Activated CD8-positive, alpha-beta memory T cell treated with anti-CD3 and anti-CD28 coated beads, Interleukin-2, amount 50 U/mL, for 1 hour (primary cell): ENCODE results near the gene ZNF839.
"Not testable (repeated sequence)": the region's sequence is repeated elsewhere in the genome, so short reads cannot be mapped to it uniquely, and the experiment has no call there.

ENCODE experiments used
- DNase-seq: peaks from one replicate; pipeline ENCODE4 v3.0.0-alpha.2; 2020; ENCODE audit errors: extremely low read depth

ZNF839 gene

GRCh38 chr14:102341566-102341965 lies 22.0 kb downstream of the ZNF839 start:
- no peak for DNase-seq

- no peak for DNase-seq
Measured at GRCh38 chr14:102342238-102342637, 22.7 kb downstream of the ZNF839 start.

GRCh38 chr14:102344084-102344483 lies 24.5 kb downstream of the ZNF839 start:
- DNase-seq = no peak

- DNase-seq = no peak
Measured at GRCh38 chr14:102344485-102344884, 24.9 kb downstream of the ZNF839 start.

GRCh38 chr14:102345232-102345631 lies 25.7 kb downstream of the ZNF839 start:
- no peak for DNase-seq

GRCh38 chr14:102346645-102347044 lies 27.1 kb downstream of the ZNF839 start:
- DNase-seq = no peak

GRCh38 chr14:102348376-102348775 lies 28.8 kb downstream of the ZNF839 start:
- no peak for DNase-seq

- DNase-seq = no peak
Measured at GRCh38 chr14:102351023-102351422, 31.5 kb downstream of the ZNF839 start.

GRCh38 chr14:102351593-102351992 lies 32.0 kb downstream of the ZNF839 start:
- DNase-seq = not testable (repeated sequence)

GRCh38 chr14:102352213-102352612 lies 32.7 kb downstream of the ZNF839 start:
- no peak for DNase-seq

- no peak for DNase-seq
Measured at GRCh38 chr14:102353126-102353619, 33.6 kb downstream of the ZNF839 start.

- DNase-seq = no peak
Measured at GRCh38 chr14:102356280-102356679, 36.7 kb downstream of the ZNF839 start.

- DNase-seq = no peak
Measured at GRCh38 chr14:102359341-102359740, 39.8 kb downstream of the ZNF839 start.

- no peak for DNase-seq
Measured at GRCh38 chr14:102360388-102360787, 40.8 kb downstream of the ZNF839 start.

GRCh38 chr14:102362084-102362483 lies 42.5 kb downstream of the ZNF839 start:
- no peak for DNase-seq

- DNase-seq = peak; percentile 84
Measured at GRCh38 chr14:102362545-102363181, 43.1 kb downstream of the ZNF839 start, which contains the start of the genes CINP and TECPR2. TSS of gene CINP (minus strand) at chr14:102362890. CDS start at chr14:102362851, 39 bp downstream. TSS of gene TECPR2 (plus strand) at chr14:102362941. CDS start at chr14:102376722, 13,781 bp downstream.

GRCh38 chr14:102363182-102363943 lies 43.8 kb downstream of the ZNF839 start:
- no peak for DNase-seq

GRCh38 chr14:102370305-102370809 lies 50.8 kb downstream of the ZNF839 start:
- no peak for DNase-seq

GRCh38 chr14:102371361-102371760 lies 51.8 kb downstream of the ZNF839 start:
- DNase-seq = no peak

GRCh38 chr14:102373110-102373509 lies 53.6 kb downstream of the ZNF839 start:
- no peak for DNase-seq

GRCh38 chr14:102374264-102374663 lies 54.7 kb downstream of the ZNF839 start:
- no peak for DNase-seq

- no peak for DNase-seq
Measured at GRCh38 chr14:102375119-102375518, 55.6 kb downstream of the ZNF839 start.

- no peak for DNase-seq
Measured at GRCh38 chr14:102377696-102378095, 58.1 kb downstream of the ZNF839 start.
